T-helper 1 cell treated with Interleukin-12 subunit alpha and Interleukin-12 subunit beta and Interleukin-4 antibody, amounts not matched to agents 30 μg/mL and 1 μg/mL, for 36 hours (primary cell): ENCODE results near the gene CECR2.
A peak's percentile ranks its signal among the peaks of the same experiment; 100 is the strongest.

Experiments
- H3K27ac Mint-ChIP-seq: one replicate; pipeline ENCODE4 v1.8.0; 2021; ENCODE audit warnings: mild to moderate bottlenecking, mixed read lengths
- H3K27me3 Mint-ChIP-seq: one replicate; pipeline ENCODE4 v1.8.0; 2021; ENCODE audit warnings: low read depth, mixed read lengths
- H3K36me3 Mint-ChIP-seq: one replicate; pipeline ENCODE4 v1.8.0; 2021; ENCODE audit warnings: low read depth, mixed read lengths
- H3K4me1 Mint-ChIP-seq: one replicate; pipeline ENCODE4 v1.8.0; 2021; ENCODE audit warnings: low read depth, mixed read lengths
- H3K4me3 Mint-ChIP-seq: one replicate; pipeline ENCODE4 v1.8.0; 2021; ENCODE audit warnings: mild to moderate bottlenecking, moderate library complexity, mixed read lengths
- H3K9me3 Mint-ChIP-seq: one replicate; pipeline ENCODE4 v1.8.0; 2021; ENCODE audit warnings: mixed read lengths

CECR2 gene

DNA sequence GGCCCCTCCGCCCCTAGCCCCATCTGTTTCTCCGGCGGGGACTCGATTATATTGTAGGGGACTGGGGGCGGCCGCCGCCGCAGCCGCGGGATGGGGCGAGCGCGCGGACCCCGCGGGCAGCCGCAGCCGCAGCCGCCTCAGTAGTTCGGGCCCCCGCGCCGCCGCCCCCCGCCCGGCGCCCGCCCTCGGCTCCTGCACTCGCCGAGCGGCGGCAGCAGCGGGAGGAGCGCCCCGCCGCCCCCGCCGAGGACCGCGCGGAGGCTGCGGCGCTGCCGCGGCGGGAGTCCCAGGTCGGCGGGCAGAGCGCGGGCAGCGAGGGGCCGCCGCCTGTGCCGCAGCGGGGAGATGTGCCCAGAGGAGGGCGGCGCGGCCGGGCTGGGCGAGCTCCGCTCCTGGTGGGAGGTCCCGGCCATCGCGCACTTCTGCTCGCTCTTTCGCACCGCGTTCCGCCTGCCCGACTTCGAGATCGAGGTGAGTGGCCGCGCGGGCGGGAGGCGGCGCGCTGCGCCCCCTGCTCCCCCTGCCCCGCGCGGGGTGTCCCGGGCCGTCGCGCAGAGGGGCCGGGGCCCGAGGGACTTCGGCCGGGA, at the start of gene CECR2:
Gene CECR2 (plus strand): TSS at position 22 of the 587 bp plus-strand sequence. CDS start 324 bp downstream, at position 346.
- Mint-ChIP-seq H3K4me3 (peak within 1 kb of the TSS; percentile 78), H3K27ac (no peak within 1 kb of the TSS), H3K27me3 (peaks cover 75% of the 10 kb centered on the region), H3K9me3 (no peaks in the 10 kb centered on the region), H3K4me1 (peaks cover 24% of the 10 kb centered on the region), H3K36me3 (no peaks in the 10 kb centered on the region)

DNA sequence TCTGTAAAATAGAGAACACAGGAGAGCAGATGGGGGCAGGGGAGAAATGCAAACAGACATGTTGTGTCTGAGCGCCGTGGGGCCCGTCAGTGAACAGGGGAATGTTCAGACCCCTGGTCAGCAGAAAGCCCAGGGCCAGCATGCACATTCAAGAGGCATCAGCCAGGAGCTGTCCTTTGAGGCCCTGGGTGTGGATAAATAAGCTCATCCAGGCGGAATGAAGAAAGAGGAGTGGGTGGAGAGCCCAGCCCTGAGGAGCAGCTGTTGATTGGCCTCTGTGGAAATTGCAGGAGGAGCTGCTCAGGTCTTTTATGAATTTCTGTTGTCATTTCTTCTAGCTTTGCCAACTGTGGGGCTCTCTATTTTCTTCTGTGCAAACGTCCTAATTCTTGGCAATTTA, 49.7 kb upstream of the CECR2 start:
- H3K9me3 Mint-ChIP-seq: no peaks in the 10 kb centered on the region
- no peaks in the 10 kb centered on the region for H3K4me1 Mint-ChIP-seq
- H3K36me3 Mint-ChIP-seq: no peaks in the 10 kb centered on the region
- H3K4me3 Mint-ChIP-seq: no peak overlapping the region
- no peak overlapping the region for H3K27ac Mint-ChIP-seq
- H3K27me3 Mint-ChIP-seq: peaks cover 37% of the 10 kb centered on the region

DNA sequence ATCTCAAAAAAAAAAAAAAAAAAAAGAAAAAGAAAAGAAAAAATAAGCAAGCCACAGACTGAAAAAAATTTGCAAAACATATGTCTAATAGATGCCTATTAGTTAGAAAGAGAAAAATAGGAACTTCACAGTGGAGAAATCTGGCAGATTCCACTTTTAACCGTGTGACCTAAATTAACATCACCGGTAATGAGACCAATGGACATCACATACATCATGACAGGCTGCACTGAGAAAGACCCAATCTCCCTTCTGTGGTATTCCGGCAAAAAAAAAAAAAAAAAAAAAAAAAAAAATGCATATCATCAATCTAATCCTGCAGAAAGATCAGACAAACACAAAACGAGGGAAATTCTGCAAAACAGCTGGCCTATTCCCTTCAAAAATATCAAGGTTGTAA, 46.7 kb upstream of the CECR2 start:
- no peaks in the 10 kb centered on the region for H3K9me3 Mint-ChIP-seq
- no peaks in the 10 kb centered on the region for H3K36me3 Mint-ChIP-seq
- H3K27ac Mint-ChIP-seq: no peak overlapping the region
- no peak overlapping the region for H3K4me3 Mint-ChIP-seq
- peaks cover 32% of the 10 kb centered on the region for H3K27me3 Mint-ChIP-seq
- no peaks in the 10 kb centered on the region for H3K4me1 Mint-ChIP-seq

DNA sequence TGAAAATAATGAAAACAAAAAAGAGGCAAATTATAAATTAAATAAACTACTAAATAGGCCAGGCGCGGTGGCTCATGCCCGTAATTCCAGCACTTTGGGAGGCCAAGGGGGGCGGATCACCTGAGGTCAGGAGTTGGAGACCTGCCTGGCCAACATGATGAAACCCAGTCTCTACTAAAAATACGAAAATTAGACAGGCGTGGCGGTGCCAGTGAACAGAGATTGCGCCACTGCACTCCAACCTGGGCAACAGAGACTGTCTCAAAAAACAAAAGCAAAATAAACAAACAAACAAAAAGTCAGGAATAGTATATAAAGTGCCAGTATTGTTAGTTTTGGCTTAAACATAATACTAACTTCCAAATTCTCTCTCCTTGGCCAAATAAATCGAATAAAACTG, 37.6 kb upstream of the CECR2 start:
- H3K9me3 Mint-ChIP-seq: no peaks in the 10 kb centered on the region
- no peak overlapping the region for H3K4me3 Mint-ChIP-seq
- no peak overlapping the region for H3K27ac Mint-ChIP-seq
- no peaks in the 10 kb centered on the region for H3K36me3 Mint-ChIP-seq
- H3K4me1 Mint-ChIP-seq: no peaks in the 10 kb centered on the region
- no peaks in the 10 kb centered on the region for H3K27me3 Mint-ChIP-seq

DNA sequence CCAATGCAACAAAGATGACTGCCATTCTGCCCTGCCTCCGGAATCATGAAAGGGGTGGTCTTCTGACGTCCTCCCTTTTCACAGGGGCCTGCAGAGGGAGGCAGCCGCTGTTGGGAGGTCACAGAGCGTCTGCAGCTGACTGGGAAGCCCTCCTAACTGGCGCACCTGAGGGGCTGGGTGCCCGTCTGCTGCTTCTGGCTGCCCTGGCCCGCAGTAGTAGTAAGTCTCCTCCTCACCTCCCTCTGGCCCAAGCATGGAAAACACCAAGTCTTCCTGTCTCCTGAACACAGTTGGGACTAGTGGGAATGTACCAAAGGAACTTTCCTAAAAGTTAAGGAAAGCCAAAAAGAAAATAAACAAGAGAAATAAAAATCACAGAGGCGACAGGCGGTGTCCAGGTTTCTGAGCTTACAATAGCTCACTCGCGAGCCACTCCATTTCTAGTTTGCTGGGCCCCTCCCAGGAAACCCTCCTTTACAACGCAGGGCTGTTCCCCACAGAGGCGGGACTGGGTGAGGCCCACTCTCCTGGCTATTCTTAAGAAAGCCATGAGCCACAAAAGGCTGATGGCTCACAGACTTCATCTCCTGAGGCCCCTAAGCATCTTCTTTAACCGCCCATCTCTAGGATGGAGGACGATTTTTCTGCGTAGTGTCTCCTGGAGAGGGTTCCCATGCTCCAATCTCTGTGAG, 37.0 kb upstream of the CECR2 start:
- Mint-ChIP-seq H3K27me3 (peaks cover 5% of the 10 kb centered on the region), H3K27ac (no peak overlapping the region), H3K4me3 (no peak overlapping the region), H3K36me3 (no peaks in the 10 kb centered on the region), H3K4me1 (no peaks in the 10 kb centered on the region), H3K9me3 (no peaks in the 10 kb centered on the region)

DNA sequence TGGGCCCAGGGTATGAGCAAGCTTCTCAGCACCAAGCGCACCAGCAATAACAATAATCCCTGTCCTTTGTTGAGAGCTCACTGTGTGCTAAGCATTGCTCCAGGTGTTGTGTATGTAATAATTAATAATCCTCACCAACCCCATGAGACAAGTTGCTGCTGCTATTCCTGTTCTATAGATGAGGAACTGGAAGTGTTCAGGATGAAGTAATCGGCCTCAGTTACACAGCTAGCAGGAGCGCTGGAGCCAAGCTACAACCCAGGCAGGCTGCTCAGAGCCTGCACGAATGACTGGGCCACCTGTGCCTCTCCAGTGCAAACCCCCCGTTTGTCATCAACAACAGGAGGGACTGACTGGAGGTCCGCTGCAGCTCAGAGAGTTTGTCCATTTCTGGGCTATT, 35.2 kb upstream of the CECR2 start:
- Mint-ChIP-seq H3K36me3 (no peaks in the 10 kb centered on the region), H3K27me3 (peaks cover 15% of the 10 kb centered on the region), H3K27ac (no peak overlapping the region), H3K9me3 (no peaks in the 10 kb centered on the region), H3K4me3 (no peak overlapping the region), H3K4me1 (no peaks in the 10 kb centered on the region)

DNA sequence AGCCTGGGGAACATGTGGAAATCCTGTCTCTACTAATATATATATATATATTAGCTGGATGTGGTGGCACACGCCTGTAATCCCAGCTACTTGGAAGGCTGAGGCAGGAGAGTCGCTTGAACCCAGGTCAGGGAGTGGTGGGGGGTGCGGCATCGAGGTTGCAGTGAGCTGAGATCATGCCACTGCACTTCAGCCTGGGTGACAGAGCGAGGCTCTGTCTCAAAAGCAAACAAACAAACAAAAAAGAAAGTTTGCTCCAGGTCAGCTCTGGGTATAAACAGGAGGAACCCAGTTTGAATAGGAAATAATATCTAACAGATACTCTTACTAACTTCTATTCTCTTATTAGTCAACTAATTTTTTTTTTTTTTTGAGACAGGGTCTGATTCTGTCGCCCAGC, 34.3 kb upstream of the CECR2 start:
- H3K27me3 Mint-ChIP-seq: peaks cover 19% of the 10 kb centered on the region
- no peaks in the 10 kb centered on the region for H3K36me3 Mint-ChIP-seq
- no peak overlapping the region for H3K27ac Mint-ChIP-seq
- no peaks in the 10 kb centered on the region for H3K4me1 Mint-ChIP-seq
- H3K4me3 Mint-ChIP-seq: no peak overlapping the region
- no peaks in the 10 kb centered on the region for H3K9me3 Mint-ChIP-seq

DNA sequence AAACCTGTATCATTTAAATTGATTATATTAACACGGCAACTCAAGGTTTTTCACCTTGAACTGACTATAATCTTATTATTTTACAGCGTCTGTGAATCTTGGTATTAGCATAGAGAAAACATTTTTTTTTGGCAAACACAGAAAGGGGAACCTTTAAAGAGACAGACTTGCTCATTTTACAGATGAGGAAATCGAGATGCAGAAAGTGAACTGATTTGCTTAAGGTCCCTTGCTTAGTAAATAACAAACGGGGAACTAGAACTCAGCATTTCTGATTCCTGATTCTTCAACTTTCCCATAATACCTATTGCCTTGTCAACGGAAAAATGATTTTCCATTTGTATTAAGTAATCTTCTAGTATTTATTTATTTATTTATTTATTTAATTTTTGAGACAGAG, 33.2 kb upstream of the CECR2 start:
- no peaks in the 10 kb centered on the region for H3K4me1 Mint-ChIP-seq
- H3K4me3 Mint-ChIP-seq: no peak overlapping the region
- H3K27ac Mint-ChIP-seq: no peak overlapping the region
- H3K9me3 Mint-ChIP-seq: no peaks in the 10 kb centered on the region
- no peaks in the 10 kb centered on the region for H3K36me3 Mint-ChIP-seq
- peaks cover 19% of the 10 kb centered on the region for H3K27me3 Mint-ChIP-seq

DNA sequence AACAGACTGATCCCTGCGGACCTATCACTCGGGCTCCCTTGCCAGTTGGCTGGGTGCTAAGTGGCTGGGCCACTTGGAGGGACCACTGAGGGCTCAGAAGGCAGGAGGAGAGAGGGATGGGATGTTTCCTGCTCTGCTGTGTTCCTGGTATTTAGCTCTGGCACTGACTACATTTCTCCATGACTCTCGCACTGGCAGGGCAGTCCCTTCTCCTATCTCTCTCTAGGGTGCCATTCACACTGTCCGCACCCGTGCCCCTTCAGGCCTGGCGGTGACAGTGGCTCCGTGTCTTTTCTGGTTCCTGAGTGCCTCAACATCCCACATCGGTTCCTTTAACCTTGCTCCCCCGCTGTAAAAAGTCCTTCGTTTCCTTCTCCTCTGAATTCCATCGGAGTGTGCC, 31.6 kb upstream of the CECR2 start:
- Mint-ChIP-seq H3K27me3 (peaks cover 19% of the 10 kb centered on the region), H3K4me3 (no peak overlapping the region), H3K27ac (no peak overlapping the region), H3K36me3 (no peaks in the 10 kb centered on the region), H3K9me3 (no peaks in the 10 kb centered on the region), H3K4me1 (no peaks in the 10 kb centered on the region)

DNA sequence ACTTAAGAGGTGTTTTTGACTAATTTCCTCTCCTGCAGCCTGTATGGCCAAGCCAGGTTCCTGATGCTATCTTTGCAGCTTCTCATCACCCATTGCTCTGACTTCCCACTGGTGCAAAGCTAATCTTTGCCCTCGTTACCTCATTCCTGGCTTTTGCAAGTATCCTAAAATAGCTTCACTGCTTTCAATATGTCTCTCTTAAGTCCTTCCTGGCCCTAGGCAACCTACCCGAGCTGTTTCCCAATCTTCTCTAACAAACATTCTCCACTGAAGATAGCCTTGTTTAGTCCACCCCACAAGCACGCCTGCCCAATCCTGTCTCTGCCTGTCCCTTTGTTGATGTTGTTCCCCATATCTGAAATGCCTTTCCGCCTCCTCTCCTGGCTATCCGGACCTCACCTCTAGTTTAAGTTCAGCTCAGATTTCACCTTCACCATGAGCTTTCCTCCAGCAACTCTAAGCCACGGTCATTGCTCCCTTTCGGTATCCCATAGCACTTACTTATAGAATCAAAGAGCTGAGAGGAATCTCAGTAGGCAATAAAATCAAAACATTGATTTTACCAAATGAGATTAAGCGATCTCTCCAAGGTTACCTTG, 30.1 kb upstream of the CECR2 start:
- Mint-ChIP-seq H3K27ac (no peak overlapping the region), H3K9me3 (no peaks in the 10 kb centered on the region), H3K27me3 (peaks cover 19% of the 10 kb centered on the region), H3K4me1 (no peaks in the 10 kb centered on the region), H3K36me3 (no peaks in the 10 kb centered on the region), H3K4me3 (no peak overlapping the region)

DNA sequence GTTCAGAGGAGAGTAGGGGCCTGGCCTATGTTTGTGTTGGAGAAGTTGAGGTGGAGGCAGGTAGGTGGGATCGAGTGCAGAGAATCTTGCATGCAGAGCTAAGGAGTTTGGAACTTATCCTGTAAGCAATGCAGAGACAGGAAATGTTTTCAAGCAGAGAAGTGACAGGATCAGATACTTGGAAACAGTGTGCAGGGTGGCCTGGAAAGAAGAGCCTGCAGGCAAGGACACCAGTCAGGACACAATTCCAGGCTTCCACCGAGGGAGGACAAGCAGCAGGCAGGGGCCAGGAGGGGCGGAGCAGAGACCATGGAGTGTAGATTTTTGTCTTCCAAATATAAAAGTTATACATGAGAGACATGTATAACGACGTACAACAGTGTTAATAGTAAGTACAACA, 26.9 kb upstream of the CECR2 start:
- H3K27ac Mint-ChIP-seq: no peak overlapping the region
- H3K36me3 Mint-ChIP-seq: no peaks in the 10 kb centered on the region
- no peaks in the 10 kb centered on the region for H3K9me3 Mint-ChIP-seq
- no peaks in the 10 kb centered on the region for H3K4me1 Mint-ChIP-seq
- peaks cover 13% of the 10 kb centered on the region for H3K27me3 Mint-ChIP-seq
- no peak overlapping the region for H3K4me3 Mint-ChIP-seq

DNA sequence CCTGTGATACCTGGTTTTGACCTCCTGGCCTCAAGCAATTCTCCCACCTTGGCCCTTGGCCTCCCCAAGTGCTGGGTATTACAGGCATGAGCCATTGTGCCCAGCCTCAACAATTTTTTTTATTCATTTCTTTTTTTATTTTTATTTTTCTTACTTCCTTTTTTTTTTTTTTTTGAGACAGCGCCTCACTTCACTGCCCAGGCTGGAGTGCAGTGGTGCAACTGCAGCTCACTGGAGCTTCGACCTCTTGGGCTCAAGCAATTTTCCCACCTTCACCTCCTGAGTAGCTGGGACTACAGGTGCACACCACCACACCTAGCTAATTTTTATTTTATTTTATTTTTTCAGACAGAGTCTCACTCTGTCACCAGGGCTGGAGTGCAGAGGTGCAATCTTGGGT, 25.5 kb upstream of the CECR2 start:
- Mint-ChIP-seq H3K4me1 (peaks cover 3% of the 10 kb centered on the region), H3K27ac (no peak overlapping the region), H3K27me3 (peaks cover 7% of the 10 kb centered on the region), H3K4me3 (no peak overlapping the region), H3K36me3 (no peaks in the 10 kb centered on the region), H3K9me3 (no peaks in the 10 kb centered on the region)

DNA sequence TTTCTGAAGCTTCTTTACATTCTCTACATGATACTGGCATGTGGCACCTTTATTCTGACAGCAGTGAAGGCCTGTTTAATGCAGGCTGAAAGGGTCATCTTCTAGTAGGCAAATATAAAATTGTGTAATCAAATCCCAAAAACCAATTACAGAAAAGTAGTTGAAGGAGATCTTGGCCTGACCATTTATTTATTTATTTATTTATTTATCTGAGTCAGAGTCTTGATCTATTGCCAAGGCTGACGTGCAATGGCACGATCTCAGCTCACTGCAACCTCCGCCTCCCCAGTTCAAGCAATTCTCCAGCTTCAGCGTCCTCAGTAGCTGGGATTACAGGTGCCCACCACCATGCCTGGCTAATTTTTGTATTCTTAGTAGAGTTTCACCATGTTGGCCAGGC, 22.7 kb upstream of the CECR2 start:
- Mint-ChIP-seq H3K27me3 (peaks cover 9% of the 10 kb centered on the region), H3K4me1 (peaks cover 9% of the 10 kb centered on the region), H3K36me3 (no peaks in the 10 kb centered on the region), H3K9me3 (no peaks in the 10 kb centered on the region), H3K27ac (no peak overlapping the region), H3K4me3 (no peak overlapping the region)

DNA sequence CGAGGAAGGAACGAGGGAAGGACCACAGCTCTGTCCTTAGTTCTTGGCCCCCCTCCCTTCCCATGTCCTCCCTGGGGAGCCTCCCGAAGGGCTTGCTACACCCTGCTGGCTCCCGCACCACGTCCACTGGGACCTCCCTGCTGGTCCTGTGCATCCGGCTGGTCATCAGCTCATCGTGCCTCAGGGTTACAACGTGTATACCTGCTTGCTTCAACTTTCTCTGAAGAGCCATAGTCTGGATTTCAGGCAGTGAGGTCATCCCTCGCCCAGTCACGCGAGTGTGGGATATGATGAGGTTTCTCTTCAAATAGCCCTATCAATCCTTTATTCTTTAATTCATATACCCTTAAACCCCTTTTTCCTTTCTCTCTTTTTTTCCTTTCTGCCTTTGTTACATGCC, 21.5 kb upstream of the CECR2 start:
- H3K4me3 Mint-ChIP-seq: no peak overlapping the region
- no peaks in the 10 kb centered on the region for H3K36me3 Mint-ChIP-seq
- peaks cover 9% of the 10 kb centered on the region for H3K27me3 Mint-ChIP-seq
- H3K9me3 Mint-ChIP-seq: no peaks in the 10 kb centered on the region
- H3K27ac Mint-ChIP-seq: no peak overlapping the region
- H3K4me1 Mint-ChIP-seq: peaks cover 9% of the 10 kb centered on the region

DNA sequence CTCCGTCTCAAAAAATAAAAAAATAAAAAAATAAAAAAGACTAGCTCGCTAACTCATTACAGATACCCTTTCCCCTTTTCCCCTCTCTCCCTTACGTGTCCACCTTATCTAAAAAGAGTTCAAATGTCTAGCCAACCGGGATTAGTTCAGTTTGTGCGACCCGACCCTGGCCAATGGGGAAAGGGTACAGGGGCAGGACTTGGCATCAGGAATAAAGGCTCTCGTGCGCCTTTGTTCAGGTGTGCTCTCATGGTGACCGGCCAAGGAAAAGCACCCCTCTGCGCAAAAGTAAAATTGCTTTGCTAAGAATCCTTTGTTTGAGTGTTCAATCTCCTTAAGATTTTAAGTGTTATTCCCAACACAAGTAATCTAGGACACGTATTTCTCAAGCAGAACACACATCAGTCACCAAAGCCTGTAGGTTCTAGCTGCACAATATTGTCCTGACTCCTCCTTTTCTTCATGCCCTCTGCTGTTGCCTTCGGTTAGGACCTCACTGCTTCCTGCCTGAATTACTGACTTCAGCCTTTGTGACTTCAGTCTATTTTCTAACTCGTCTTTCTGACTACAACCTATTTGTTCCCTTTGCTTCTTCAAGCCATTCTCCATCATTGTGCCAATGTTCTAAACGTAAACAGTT, 20.7 kb upstream of the CECR2 start:
- H3K36me3 Mint-ChIP-seq: no peaks in the 10 kb centered on the region
- no peak overlapping the region for H3K4me3 Mint-ChIP-seq
- H3K9me3 Mint-ChIP-seq: no peaks in the 10 kb centered on the region
- H3K4me1 Mint-ChIP-seq: peaks cover 9% of the 10 kb centered on the region
- peaks cover 9% of the 10 kb centered on the region for H3K27me3 Mint-ChIP-seq
- H3K27ac Mint-ChIP-seq: no peak overlapping the region
